Stimulated activated CD8-positive, alpha-beta memory T cell treated with anti-CD3 and anti-CD28 coated beads, Interleukin-2, amount 100 ng/mL, for 1 hour (primary cell): ENCODE results near the gene IL34.
"Not testable (repeated sequence)": the region's sequence is repeated elsewhere in the genome, so short reads cannot be mapped to it uniquely, and the experiment has no call there.

Experiments
- DNase-seq, 2 donors: peaks; one replicate each; pipeline ENCODE4 v3.0.0-alpha.2; 2020; ENCODE audit warnings: low read depth in 2 of 2

IL34 gene

DNA sequence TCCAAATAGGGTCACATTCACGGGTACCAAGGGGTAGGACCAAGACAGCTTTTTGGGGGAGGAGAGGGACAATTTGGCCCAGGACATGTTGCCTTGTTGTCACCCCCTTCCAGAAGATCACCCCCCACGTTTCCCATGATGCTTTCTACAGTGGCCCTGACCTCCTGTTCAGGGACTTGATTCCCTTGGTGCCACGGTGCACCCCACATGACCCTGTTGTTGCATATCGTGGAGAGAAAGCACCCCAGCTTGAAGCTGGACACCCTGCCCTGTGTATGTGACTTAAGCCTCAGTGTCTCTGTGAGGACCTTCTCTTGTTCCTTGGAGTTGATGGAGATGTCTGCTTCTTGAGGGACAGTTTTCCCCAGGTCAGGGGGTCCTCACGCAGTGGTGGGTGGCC is 12.6 kb downstream of the IL34 start:
- DNase-seq, result no peak

DNA sequence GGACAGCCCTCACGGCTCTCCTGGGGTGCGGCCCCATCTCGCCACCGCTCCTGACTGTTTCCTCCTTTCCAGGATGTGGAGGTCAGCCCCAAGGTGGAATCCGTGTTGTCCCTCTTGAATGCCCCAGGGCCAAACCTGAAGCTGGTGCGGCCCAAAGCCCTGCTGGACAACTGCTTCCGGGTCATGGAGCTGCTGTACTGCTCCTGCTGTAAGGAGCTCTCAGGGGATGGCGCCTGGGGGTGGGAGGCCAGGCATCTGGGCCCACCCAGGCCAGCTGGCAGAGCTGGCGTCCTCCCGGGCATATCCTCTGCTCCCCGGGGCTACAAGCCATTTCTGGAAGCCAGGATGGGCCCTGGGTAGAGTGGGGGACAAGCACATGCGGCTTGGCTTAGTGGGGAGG is 13.2 kb downstream of the IL34 start:
- DNase-seq, result no peak

DNA sequence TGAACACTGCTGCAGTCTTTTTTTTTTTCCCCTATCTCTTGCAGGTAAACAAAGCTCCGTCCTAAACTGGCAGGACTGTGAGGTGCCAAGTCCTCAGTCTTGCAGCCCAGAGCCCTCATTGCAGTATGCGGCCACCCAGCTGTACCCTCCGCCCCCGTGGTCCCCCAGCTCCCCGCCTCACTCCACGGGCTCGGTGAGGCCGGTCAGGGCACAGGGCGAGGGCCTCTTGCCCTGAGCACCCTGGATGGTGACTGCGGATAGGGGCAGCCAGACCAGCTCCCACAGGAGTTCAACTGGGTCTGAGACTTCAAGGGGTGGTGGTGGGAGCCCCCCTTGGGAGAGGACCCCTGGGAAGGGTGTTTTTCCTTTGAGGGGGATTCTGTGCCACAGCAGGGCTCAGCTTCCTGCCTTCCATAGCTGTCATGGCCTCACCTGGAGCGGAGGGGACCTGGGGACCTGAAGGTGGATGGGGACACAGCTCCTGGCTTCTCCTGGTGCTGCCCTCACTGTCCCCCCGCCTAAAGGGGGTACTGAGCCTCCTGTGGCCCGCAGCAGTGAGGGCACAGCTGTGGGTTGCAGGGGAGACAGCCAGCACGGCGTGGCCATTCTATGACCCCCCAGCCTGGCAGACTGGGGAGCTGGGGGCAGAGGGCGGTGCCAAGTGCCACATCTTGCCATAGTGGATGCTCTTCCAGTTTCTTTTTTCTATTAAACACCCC is 13.8 kb downstream of the IL34 start:
- DNase-seq, result no peak

DNA sequence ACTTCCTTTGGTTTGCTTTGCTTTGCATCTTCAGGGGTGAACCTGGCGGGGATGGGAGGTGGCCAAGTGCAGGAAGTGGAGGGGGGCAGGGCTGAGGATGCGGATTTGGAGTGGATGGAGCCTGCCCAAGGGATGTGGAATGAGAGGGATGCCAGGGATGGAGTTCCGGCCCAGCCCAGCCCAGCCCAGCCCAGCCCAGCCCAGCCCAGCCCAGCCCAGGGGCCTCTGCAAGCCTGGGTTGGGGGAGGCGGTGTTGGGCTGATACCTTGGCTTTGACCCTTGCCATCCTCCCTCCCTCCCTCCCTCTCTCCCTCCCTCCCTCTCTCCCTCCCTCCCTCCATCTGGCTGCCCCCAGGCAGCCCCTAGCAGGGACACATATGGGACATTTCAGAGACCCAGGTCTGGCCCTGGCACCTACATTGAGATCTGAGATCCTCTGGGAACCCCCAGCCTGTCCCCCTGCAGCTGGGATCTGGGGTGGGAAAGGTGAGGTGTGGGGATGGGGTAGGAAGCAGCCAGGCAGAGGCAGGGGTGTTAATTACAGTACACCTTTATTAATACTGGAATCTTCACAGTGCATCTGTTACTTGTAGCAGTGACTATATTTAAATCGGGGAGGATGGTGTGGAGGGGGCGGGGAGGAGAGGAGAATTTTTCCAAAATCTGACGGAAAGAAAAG is 14.5 kb downstream of the IL34 start:
- no peak for DNase-seq

DNA sequence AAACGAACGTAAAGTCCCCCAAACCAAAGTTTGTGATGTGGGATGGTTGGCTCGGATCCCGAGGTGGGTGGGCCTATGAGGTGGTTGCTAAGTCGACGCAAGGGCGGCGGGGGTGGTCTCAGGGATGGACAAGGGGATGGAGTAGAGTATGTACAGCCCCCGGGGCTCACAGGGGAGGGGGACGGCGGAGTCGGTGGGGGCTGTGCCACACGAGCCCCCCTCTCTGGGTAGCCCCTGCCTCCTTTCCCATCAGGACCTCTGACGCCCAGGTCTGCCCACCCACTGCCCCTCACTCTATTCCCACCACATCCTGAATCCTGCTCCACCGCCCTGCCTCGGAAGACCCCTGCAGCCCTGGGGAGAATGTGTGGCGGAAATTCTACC is 15.2 kb downstream of the IL34 start:
- DNase-seq, result no peak

DNA sequence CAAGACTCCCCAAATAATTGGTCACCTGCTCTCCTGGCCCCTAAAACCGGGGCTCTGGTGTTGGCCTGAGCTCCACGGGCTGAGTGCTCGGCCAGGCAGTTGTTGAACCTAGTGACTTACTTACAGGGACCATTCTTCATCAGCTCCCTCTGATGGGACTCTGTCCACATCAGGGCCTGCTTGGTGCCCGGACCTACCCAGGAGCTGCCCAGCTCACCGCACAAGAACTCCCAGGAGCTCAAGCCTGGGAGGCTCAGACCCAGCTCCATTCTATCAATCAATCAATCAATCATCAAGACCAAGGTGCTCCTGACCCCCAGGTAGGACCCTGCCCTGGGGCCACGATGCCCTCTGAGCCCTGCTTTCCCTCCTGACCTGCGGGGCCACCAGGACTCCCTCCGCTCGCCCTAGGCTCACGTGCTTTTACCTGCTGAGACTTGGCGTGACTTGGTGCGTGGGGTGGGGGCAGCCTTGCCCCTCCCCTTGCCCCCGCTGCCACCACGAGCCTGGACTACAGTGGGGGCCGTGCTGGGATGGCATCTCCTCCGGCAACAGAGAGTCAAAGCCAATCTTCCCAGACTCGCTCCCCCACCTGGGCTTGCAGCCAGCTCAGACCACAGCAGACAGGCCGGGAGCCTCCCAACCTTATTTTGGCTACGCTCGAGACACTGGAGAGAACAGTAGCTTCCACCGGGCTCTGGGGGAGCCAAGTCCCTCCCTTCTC is 15.7 kb downstream of the IL34 start:
- DNase-seq, result no peak

DNA sequence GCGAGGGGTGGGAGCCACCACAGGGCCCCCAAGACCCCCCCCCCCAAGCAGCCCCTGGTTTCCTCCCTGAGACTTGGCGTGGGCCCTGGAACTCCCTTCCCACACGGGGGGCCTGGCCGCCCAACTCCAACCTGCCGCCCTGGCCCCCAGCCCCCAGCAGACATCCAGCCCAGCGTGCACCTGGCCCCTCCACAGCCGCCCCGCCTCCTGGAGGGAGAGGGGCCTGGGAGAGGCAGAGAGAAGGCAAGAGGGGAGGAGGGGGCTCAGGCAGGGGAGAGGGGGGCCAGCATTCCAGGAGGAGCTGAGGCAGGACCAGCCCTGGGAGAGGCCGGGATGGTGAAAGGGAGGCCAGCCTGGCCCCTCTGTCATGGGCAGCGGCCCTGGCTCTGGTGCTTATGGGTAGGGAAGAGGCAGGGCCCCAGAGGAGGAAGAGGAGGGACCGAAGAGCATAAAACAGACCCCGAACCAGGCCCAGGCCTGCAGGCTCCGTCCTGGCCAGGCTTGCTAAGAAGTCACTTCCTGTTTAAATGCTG is 16.7 kb downstream of the IL34 start:
- no peak for DNase-seq

DNA sequence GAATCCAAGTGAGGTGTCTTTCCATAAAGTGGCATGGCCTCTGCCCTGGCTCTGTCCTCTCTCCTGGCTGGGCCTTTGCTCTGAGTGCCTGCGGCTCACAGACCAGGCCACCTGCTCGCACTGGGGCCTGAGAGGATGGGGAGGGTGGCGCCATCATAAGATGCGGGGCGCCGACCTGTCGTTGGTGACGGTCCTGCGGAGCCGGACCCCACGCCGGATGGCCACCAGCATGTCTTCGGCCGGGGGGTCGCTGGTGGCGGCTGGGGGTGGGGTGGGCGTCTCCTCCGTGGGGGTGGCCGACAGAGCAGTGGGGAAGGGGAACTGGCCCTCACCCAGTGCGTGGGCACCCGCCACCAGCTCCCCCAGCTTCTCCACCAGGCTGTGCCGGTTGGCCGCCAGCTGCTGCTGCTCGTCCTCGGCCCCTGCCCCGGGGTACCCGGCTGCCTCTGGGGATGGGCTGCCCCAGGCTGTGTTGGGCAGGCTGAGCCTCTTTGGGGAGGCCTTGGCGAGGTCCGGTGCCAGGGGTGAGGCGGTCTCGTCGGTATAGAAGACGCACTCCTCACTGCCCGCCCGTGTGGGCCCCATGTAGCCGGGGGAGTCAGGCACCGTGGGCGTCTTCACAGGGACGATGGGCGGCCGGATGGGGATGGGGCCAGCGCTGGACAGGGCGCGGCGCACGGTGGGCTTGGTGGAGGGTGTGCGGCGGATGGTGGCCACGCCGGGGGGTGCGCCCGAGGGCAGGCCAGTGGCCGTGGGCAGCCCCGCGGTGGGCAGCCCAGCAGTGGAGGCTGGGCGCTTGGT is 17.4 kb downstream of the IL34 start:
- DNase-seq, result no peak

DNA sequence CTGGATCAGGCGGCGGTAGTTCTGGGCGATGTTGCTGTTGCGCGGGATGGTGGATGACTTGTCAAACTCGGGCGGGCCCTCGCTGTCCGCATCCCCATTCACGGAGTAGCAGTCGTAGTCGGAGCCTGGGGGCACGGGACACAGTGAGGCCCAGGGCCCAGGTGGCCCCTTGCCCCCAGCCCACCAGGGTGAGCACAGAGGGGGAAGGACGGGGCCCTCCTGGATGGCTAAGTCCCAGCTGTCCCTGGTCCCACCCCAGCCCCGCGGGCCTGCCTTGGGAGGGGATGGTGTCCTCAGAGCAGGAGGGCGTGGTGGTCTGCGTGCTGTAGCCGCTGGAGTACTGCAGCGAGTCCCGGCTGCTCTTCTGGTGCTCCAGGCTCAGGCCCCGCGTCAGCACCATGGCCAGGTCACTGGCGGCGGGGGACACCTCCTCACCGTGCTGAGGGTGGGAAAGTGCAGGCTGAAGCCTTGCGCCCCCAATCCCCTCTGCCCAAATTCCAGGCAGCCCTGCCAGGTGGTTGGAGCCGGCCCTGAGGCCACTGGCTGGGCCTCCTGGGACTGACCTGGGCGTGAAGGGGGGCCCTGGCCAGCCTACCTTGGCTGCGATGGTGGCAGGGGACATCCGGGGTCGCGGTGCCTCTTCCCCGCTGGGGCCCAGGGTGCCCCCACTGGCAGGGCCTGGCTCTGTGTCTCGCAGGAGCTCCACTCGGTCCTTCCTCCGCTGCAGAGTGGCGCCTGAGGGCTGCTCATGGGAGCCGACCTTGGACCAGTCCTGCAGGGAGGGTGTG is 18.2 kb downstream of the IL34 start:
- no peak for DNase-seq

DNA sequence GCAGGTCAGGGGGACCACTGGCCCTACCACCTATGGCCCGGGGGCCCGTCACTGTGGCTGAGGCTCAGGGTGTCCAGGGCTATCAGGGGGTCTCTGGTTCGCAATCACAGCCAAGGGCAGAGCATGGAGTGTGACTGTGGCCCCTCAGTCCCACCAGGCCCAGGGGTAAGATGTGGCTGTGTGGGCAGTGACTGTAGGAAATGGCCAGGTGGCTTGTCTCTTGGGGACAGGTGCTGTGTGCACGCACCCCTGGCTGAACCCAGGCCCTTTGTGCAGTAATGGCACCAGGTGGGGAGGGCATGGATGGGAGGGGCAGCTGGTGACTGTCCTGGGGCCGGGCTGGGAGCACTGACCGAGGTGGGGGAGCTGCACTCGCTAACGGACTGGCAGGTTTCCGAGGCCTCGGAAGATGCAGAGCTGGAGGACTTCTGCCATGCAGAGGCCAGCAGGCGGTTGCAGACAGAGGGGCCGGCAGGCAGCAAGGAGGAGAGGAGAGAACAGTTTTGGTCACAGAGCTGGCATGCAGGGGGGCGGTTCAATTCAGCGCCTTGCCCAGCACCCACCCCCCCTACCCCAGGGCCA is 18.8 kb downstream of the IL34 start:
- no peak for DNase-seq

DNA sequence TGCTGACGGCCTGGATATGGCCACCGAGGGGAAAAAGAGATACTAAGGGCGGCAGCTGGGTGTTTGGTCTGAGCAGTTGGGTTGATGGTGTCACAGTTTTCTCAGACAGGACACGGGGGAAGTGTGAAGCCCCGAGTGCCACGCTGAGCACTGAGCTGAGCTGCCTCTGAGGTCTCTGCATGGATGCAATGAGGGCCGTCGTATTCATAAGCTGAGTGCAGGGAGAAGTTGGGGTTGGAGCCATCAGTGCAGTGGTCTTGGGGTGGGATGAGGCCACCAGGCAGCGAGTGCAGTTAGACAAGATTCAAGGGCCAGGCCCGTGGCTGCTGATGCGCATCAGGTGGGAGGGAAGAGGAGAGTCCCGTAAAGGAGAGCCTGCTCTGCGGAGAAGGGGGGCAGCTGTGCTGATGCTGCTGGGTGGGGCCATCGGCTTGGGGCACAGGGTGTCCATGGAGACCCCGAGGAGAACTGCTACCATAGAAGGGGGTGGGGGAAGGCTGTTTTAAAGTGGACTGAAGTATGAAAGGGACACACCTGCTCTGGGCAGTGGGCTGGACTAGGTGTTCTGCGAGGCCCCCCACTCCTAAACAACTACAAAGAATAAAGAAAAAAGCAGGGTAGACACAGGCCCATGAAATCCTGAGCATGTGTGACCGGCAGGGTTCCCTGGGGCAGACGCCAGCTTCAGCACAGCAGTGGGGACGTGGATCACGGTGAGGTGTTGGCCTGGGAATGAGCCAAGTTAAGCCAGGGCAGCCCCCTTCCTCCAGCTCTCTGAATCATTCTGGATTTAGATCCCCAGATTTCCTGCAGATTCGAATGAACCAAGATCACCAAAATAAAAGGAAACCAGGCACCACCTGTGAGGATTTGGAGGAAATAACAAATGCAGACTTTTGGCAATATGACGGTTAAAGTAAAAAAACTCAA is 19.7 kb downstream of the IL34 start:
- no peak for DNase-seq

DNA sequence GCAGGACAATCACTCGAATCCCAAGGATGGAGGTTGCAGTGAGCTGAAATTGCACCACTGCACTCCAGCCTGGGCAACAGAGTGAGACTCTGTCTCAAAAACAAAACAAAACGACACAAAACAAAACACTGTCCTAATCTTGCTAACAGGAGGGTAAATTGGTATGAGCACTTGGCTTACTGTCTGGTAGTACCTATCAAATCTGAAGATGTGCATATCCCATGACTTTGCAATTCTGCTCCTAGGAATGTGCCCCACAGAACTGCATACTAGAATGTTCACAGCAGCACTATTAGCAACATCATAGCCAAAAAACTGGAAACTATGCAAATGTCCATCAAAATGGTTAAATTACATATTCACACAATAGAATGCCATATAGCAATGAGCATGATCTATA is 23.8 kb downstream of the IL34 start:
- no peak for DNase-seq

DNA sequence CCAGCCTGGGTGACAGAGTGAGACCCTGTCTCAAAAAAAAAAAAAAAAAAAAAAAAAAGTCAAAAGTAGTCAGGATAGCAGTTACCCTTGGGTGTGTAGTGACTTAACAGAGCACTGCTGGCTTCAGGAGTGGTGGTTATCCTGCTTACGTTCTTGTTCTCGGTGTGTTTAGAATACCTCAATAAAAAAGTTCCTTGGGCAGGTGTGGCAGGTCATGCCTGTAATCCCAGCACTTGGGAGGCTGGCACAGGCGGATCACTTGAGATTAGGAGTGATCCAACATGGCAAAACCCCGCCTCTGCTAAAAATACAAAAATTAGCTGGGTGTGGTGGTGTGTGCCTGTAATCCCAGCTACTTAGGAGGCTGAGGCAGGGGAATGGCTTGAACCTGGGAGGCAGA is 24.6 kb downstream of the IL34 start:
- DNase-seq, result not testable (repeated sequence)

DNA sequence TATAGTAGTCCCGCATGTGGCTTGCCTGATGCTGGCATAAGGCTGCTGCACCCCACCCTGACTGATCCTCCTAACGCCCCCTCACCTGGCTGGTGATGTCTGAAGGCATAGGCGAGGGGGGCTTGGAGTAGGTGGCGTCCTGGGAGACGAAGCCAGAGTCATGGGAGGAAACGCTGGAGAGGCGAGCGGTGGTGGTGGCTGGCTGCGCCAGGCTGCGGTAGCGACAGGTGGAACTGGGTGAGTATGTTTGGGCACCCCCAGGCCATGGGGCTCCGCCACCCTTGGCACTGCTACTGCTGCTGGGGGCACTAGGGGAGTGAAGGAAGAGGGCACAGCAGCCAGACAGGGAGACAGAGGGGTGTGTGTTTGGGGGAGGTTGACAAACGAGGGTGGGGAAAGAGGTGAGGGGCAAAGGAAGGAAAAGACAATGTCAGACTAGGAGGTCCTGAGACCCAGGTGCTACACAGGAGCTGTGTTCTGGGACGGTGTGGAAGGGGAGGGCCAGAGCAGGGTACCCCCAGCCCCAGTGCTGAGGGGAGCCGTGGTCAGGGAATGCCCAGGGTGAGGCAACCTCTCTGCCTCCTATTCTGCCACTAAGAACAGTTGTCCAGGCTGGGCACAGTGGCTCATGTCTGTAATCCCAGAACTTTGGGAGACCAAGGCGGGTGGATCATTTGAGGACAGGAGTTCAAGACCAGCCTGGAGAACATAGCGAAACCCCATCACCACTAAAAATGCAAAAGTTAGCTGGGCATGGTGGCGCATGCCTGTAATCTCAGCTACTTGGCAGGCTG is 28.1 kb downstream of the IL34 start:
- no peak for DNase-seq

DNA sequence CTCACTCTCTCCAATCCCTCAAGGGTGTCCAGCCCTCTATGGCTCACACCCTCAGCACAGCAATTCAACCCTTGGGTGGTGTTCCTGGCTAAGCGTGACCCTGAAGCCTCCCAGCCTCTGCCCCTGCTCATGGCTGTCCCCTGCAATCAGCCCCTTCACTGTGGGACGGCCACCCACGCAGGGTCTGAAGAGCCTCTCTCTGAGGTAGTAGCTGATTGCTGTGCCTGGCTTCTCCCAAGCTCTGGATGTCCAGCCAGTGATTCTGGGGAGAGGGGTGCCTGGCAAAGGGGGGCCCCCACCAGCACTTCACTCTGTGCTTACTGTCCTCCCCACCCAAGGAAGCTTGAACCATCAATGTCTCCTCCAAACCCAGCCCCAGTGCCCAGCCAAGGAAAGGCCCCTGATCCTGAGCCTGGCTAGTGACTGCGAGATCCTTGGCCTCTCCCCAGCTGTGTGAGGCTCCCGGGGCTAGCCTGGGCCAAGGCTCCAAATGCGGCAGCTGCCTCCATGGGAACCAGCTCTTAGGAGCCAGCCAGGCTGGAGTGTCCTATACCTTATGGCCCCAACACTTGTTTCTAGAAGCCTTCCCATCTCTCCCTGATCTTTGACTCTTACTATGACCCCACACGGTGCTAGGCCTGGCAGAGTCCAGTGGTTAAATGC is 29.6 kb downstream of the IL34 start:
- no peak for DNase-seq

DNA sequence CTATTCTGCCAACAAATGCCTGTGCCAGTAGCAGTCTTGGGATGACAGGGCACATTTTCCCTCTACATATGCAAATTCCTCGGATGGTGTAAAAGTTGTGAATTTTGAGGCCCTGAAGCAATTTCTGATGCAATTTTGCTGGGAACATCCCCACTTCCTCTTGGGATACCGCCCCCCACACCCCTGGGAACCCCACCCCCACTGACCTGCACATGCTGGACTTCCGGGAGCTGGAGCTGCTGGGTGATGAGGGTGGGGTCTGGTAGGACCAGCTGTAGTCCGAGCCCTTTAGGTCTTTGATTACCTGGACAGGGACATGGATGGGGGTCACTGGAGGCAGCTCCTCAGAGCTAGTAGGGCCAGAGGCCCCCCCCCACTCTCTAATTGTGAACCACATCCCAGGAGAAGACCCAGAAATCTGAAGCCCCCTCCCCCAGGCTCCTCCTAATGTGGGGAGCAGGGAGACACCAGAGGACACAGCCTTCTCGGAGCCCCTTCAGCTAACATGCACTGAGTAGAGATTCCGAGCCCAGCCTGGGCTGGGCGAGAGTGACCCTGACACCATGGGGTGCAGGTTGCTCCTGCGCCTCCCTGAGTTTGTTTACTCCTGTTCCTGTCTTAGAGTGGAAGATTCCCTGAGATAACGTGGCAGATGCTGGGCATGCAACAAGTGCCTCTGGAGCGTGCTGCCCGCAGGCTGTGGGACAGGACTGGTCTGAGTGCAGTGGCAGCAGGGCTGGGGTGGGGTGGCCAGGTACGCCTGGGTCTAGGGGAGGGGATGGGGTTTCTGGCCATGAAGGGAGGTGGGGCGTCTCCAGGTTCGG is 30.5 kb downstream of the IL34 start:
- DNase-seq, result no peak

DNA sequence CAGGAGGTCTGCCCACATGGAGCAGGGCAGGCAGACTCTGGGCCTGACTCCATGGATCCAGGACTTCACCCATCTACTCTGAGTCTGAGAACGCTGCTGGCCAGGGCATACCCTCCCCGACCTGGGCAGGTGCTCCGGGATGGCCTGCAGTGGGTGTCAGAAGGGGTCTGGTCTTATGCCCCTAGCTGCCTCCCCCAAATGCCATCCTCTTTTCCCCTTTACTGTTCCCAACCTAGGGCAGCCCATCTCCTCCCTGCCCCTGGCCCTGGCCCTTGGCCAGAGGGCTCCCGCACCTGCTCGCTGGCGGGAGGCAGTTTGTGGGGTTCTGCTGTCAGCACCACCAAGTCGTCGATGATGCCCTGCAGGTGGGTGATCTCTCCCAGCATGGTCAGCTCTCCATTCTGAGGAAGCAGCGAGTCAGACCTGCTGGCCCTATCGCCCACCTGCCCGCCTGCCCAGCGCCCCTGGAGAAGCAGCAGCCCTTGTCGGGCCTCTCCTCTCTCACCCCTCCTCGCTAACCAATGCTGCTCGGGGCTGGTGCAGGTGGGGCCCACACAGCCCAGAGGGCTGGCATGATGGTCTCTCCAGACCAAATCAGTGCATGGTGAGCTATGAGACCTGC is 31.3 kb downstream of the IL34 start:
- no peak for DNase-seq
